ENCODE measurements around the gene COPZ1. TPM values are rescaled to one million over a fixed set of nuclear protein-coding genes. Genes with fewer than 3 reads are reported as not detected.

The COPZ1 gene
- total RNA-seq, 1 donor from 2014 or later = 60.3 TPM

DNA sequence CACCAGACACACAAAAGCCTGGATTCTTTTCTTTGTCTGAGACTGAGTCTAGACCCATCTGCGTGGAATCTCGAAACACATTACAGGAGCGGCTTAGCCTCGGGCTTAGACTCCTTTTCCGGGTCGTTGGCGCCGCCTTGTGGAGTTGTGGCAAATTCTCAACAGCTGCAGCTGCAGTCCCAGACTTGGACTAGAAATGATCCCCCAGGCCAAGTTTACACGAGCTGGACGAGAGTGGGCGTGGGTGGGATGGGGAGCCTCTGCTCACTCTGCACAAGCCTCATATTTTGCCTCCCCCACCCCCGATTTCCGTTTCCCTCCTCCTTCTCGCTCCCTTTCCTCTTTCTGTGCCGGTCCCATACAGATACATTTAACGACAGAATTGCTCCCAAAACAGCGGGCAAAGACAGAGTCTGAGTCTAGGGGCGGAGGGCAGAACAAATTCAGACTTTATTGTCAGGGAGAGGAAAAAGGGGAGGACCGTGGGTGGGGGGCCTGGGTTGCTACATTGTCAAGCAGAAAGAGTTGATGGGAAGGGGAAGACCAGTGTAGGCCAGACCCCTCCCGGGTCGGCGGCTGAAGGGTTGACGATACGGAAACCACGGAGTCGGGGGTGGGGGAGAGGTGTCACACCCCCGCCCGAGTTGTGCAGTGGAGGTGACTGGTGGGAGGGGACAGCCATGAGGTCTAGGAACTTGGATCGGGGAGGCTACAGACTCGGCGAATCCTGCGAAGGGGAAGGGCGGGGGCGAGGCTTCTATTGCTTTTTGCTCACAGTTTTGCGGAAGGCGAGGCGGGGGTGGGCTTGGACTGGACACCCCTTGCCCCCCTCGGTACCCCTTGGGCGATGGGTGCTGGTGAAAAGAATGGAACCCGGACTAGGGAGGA lies 44.0 kb downstream of the COPZ1 start:
- H3K27ac ChIP-seq = peak overlapping the region; percentile 39 to 60
- no peaks in the 10 kb centered on the region for H3K27me3 ChIP-seq
- H3K4me3 ChIP-seq = peak overlapping the region; percentile 43 to 65
- peaks cover 4 to 22% of the 10 kb centered on the region in 2 donors for H3K4me1 ChIP-seq
- TF ChIP-seq, protein P1, sequence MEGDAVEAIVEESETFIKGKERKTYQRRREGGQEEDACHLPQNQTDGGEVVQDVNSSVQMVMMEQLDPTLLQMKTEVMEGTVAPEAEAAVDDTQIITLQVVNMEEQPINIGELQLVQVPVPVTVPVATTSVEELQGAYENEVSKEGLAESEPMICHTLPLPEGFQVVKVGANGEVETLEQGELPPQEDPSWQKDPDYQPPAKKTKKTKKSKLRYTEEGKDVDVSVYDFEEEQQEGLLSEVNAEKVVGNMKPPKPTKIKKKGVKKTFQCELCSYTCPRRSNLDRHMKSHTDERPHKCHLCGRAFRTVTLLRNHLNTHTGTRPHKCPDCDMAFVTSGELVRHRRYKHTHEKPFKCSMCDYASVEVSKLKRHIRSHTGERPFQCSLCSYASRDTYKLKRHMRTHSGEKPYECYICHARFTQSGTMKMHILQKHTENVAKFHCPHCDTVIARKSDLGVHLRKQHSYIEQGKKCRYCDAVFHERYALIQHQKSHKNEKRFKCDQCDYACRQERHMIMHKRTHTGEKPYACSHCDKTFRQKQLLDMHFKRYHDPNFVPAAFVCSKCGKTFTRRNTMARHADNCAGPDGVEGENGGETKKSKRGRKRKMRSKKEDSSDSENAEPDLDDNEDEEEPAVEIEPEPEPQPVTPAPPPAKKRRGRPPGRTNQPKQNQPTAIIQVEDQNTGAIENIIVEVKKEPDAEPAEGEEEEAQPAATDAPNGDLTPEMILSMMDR (IDR thresholded peaks at IDR 0.05) = peak; percentile 82 to 90 (median 86)
- intact Hi-C loops (cut with DNase I) = loop anchor here (2.0 to 10.0 kb wide), 2 partner anchors 74 to 114 kb away; no protein-coding TSS in a partner anchor
- no peaks in the 10 kb centered on the region for H3K9me3 ChIP-seq
- peak; percentile 62 to 94 for DNase-seq (ENCODE audit: low spot score in 2 of 2)
- no peaks in the 10 kb centered on the region for H3K36me3 ChIP-seq

DNA sequence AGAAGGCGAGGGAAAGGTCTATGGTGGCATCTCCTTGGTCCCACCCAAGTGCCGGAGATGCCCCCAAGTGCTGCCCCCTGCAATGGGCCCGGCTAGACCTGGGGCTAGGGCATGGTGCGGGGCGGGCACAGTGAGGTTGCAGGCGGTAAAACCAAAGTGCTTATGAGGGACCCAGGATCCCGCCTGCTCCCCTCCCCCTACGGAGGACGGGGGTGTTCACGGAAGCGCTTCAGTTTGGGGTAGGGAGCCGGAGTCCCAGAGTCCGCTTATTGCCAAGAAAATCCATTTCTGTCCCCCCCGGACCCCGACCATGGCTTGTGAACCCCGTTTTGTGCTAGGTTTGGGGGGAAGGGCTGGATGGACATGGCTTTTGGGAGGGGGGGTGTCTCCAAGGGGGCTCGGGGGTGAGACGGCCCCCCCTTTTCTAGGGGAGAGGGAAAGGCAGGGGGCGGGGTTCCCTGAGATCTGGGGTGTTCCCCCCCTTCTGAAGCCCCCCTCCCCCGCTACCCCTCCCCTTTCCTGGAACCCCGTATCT lies 44.7 kb downstream of the COPZ1 start:
- DNase-seq (ENCODE audit: low spot score in 2 of 2) = no peak
- intact Hi-C loops (cut with DNase I) = loop anchor here (1.0 to 10.0 kb wide), 4 partner anchors 10 to 115 kb away; no protein-coding TSS in a partner anchor
- Histone ChIP-seq H3K36me3 (peaks cover 0 to under 1% of the 10 kb centered on the region in 2 donors), H3K27ac (peak overlapping the region; percentile 39 to 60), H3K4me3 (peak overlapping the region; percentile 43 to 65), H3K9me3 (no peaks in the 10 kb centered on the region), H3K4me1 (peaks cover 4 to 22% of the 10 kb centered on the region in 2 donors), H3K27me3 (no peaks in the 10 kb centered on the region)
- TF ChIP-seq, protein P1 (IDR thresholded peaks at IDR 0.05) = no peak

DNA sequence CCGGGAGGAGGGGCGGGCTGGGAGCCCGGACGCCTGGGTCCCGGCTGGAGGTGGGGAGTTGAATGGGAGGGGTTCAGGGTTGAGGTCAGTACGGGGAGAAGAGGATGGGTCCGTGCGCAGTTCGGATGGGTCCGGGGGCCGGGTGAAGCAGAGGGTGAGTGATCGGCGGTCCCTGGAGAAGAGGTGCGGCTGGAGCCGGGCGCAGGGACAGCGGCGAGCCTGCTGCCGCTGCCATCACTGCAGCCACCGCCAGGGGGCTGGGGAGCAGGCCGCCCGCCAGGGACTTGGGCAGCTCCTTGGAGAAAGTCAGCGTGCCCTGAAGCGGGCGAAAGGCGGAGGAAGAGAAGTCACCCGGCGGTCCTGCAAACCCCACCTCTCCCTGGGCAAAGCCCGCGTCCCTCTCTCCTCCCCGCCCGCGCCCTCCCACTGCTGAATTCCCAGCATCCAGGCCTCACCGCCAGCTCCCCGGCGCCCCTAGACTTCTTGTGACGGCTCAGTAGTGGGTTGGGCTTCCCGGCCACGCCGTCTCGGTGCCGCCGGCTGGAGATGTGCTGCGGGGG lies 45.3 kb downstream of the COPZ1 start:
- H3K4me3 ChIP-seq = peak overlapping the region; percentile 43 to 65
- no peaks in the 10 kb centered on the region for H3K27me3 ChIP-seq
- TF ChIP-seq, protein P1 (IDR thresholded peaks at IDR 0.05) = peak; percentile 91 to 98 (median 98)
- peaks cover 4 to 22% of the 10 kb centered on the region in 2 donors for H3K4me1 ChIP-seq
- H3K36me3 ChIP-seq = peaks cover 0 to 4% of the 10 kb centered on the region in 2 donors
- intact Hi-C loops (cut with DNase I) = loop anchor here (1.0 to 2.0 kb wide), 2 partner anchors 9 to 69 kb away; no protein-coding TSS in a partner anchor
- peak overlapping the region; percentile 52 to 60 for H3K27ac ChIP-seq
- H3K9me3 ChIP-seq = no peaks in the 10 kb centered on the region
- peak in 1 of 2 donors; percentile 89 for DNase-seq (ENCODE audit: low spot score in 2 of 2)

DNA sequence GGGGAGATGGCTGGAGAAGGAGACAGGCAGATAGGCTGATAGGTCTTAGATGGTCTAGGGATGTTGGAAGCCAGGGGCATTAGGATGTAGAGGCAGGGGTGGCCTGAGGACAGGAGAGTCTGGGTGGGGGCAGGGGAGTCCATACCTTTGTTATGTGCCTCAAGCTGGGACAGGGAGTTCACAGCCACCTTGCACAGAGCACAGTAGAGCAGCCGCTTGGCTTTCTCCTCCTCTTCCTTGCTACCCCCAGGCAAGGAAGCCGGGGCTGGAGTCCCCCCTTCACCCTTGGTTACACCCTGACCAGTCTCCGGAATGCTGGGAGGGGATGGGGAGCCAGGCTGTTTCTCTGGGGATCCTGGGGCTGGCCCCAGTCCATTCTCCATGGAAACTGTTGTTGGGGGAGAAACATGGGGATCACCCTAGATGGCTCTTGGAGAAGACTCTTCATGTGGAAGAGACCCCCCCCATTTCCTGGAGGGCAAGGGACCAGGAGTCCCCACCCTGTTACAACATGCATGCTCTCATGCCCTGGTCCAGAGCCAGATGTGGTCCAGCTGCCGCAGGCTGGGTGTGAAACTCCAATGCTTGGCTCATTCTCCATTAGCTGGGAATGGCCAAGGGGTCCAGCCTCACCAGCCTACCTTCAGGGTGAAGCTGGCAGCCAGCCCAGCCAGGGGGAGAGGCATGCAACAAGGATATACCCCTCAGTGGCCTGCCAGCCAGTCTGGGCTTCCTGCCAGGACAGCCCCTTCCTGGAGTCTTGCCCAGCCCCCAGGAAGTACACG lies 46.6 kb downstream of the COPZ1 start:
- peaks cover 4 to 22% of the 10 kb centered on the region in 2 donors for H3K4me1 ChIP-seq
- no peaks in the 10 kb centered on the region for H3K27me3 ChIP-seq
- no peak for DNase-seq (ENCODE audit: low spot score in 2 of 2)
- H3K27ac ChIP-seq = peak overlapping the region; percentile 52 to 60
- peaks cover 0 to 4% of the 10 kb centered on the region in 2 donors for H3K36me3 ChIP-seq
- intact Hi-C loops (cut with DNase I) = loop anchor here (2.0 kb wide), 1 partner anchor 67 kb away; no protein-coding TSS in a partner anchor
- TF ChIP-seq, protein P1 (IDR thresholded peaks at IDR 0.05) = no peak
- H3K9me3 ChIP-seq = no peaks in the 10 kb centered on the region
- H3K4me3 ChIP-seq = no peak overlapping the region

All from ascending aorta (tissue), 2 donors.